K562 (cell line): Measurements from ENCODE around the gene CCDC106. TPM values are rescaled to one million over a fixed set of nuclear protein-coding genes. Genes with fewer than 3 reads are reported as not detected.
A peak's percentile ranks its signal among the peaks of the same experiment; 100 is the strongest.

Experiments used
- BACH1 ChIP-seq: fragments of 200-800 bp; sonication (Bioruptor generic); IDR thresholded peaks from 2 replicates; pipeline ENCODE4 v1.6.1; 2016; ENCODE audit warnings: missing genetic modification characterization, missing compliant biosample characterization
- HNRNPH1 ChIP-seq: fragments of 200-400 bp; formaldehyde crosslinking; optimal IDR thresholded peaks from 2 replicates; pipeline ENCODE3; 2017; ENCODE audit warnings: low read depth, mild to moderate bottlenecking, low read length, moderate library complexity
- HNRNPL ChIP-seq: fragments of 200-400 bp; formaldehyde crosslinking; IDR thresholded peaks from 2 replicates; pipeline ENCODE4 v1.6.1; 2017; ENCODE audit warnings: low read depth, mild to moderate bottlenecking, low read length
- ZNF197 ChIP-seq: fragments of 200-800 bp; sonication (Bioruptor generic); IDR thresholded peaks from 2 replicates; pipeline ENCODE4 v1.6.1; 2016; ENCODE audit warnings: low read depth, missing genetic modification characterization, missing compliant biosample characterization
- polyA plus RNA-seq, 8 experiments: library from polyadenylated mRNA; depleted of rRNA in 4 of 8; stranded (reverse) in 5 of 8; unstranded in 3 of 8; fragments of >200 nt; fragmentation: Nextera tagmentation in 2 of 8; fragmentation: Illumina TruSeq in 1 of 8; extraction: Ambion mirVana in 2 of 8; extraction: Trizol in 1 of 8; gene quantifications; 2 replicates each; pipeline versions ENCODE4 v1.2.1 to v1.2.3, GENCODE V29; 2011 to 2014; ENCODE audit warnings: inconsistent platforms in 1 of 8, missing spikeins in 1 of 8
- total RNA-seq, 7 experiments: library from RNA; depleted of rRNA in 6 of 7; stranded (reverse); fragments of >200 nt in 6 of 7; fragmentation: Illumina TruSeq in 2 of 7; extraction: Trizol in 2 of 7; gene quantifications; 2 replicates each; pipeline versions ENCODE4 v1.2.1 to v1.2.3, GENCODE V29; 2011 to 2021; ENCODE audit warnings: low replicate concordance in 1 of 7
- TF ChIP-seq, protein P1 (sequence below): fragments of 200-800 bp; sonication (Bioruptor generic); IDR thresholded peaks from 2 replicates; pipeline ENCODE4 v1.6.1; 2016; ENCODE audit warnings: missing genetic modification characterization, missing compliant biosample characterization
- TF ChIP-seq, protein P2 (sequence below): sonication (generic); formaldehyde crosslinking; IDR thresholded peaks from 2 replicates; pipeline ENCODE4 v1.8.1; 2022; ENCODE audit warnings: missing genetic modification reagents
- TF ChIP-seq, protein P3 (sequence below): fragments of 150-350 bp; IDR thresholded peaks from 2 replicates; pipeline ENCODE4 v1.6.1; 2014; ENCODE audit warnings: low read depth, mild to moderate bottlenecking, low read length, borderline replicate concordance
- TF ChIP-seq, protein P4 (sequence below): conservative IDR thresholded peaks from 2 replicates; pipeline ENCODE4 v1.6.1; 2011; ENCODE audit warnings: low read depth, mild to moderate bottlenecking, low read length; ENCODE audit not compliant: control insufficient read depth
- TF ChIP-seq, protein P5 (sequence below): fragments of 250-450 bp; sonication (Bioruptor Pico); IDR thresholded peaks from 2 replicates; pipeline ENCODE4 v1.4.0; 2020; ENCODE audit warnings: mild to moderate bottlenecking
- TF ChIP-seq, protein P6 (sequence below): fragments of 250-450 bp; sonication (Bioruptor Pico); IDR thresholded peaks from 2 replicates; pipeline ENCODE4 v1.8.0; 2022; ENCODE audit warnings: moderate library complexity, mild to moderate bottlenecking, inconsistent platforms

CCDC106 gene
- total and polyA plus RNA-seq, 9 of the 15 experiments (the other 6 are each of a cell fraction or from before 2014, with no cell fraction given): 0.10 to 27.5 (median 15.0) TPM; not detected in 1

DNA sequence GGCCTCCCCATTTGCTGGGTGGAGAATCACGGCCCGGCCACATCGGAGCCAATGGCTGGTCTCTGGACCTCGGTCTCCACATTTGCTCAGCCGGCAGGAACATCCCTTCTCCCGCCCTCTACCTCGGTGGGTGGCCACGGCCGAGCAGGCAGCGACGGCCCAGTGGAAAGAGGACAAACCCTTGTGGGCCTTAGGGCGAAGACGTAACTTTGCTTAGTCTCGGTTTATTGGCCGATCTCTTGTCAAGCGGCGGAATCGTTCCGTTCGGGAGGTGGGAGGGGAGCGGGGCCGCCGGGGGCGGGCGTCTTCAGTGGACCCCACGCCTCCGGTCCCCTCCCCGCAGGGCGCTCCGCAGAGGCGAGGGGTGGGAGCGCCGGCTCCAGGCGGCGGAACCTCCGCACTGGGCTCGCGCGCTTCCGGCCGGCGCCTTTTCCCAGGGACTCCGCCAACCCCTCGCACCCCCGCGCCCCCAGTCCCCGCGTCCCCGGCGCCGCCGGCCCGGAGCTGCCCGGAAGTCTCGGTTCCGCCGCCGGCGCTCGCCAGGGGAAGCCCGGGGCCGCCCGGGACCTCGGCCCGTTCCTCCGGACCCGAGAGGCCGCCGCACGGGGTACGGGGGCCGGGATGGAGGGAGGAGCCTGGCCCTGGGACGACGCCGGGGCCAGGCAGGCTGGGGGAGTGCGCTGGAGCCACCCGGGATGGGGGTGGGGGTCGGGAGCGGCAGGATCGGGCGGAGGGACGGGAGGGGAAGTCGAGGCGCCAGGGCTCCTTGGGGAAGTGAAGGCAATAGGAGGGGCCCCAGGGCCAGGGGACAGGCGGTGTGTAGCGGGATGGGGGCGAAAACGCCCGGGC is 7.2 kb upstream of the CCDC106 start, which contains the start of gene ZNF580 (continued):
- TF ChIP-seq, protein P1, sequence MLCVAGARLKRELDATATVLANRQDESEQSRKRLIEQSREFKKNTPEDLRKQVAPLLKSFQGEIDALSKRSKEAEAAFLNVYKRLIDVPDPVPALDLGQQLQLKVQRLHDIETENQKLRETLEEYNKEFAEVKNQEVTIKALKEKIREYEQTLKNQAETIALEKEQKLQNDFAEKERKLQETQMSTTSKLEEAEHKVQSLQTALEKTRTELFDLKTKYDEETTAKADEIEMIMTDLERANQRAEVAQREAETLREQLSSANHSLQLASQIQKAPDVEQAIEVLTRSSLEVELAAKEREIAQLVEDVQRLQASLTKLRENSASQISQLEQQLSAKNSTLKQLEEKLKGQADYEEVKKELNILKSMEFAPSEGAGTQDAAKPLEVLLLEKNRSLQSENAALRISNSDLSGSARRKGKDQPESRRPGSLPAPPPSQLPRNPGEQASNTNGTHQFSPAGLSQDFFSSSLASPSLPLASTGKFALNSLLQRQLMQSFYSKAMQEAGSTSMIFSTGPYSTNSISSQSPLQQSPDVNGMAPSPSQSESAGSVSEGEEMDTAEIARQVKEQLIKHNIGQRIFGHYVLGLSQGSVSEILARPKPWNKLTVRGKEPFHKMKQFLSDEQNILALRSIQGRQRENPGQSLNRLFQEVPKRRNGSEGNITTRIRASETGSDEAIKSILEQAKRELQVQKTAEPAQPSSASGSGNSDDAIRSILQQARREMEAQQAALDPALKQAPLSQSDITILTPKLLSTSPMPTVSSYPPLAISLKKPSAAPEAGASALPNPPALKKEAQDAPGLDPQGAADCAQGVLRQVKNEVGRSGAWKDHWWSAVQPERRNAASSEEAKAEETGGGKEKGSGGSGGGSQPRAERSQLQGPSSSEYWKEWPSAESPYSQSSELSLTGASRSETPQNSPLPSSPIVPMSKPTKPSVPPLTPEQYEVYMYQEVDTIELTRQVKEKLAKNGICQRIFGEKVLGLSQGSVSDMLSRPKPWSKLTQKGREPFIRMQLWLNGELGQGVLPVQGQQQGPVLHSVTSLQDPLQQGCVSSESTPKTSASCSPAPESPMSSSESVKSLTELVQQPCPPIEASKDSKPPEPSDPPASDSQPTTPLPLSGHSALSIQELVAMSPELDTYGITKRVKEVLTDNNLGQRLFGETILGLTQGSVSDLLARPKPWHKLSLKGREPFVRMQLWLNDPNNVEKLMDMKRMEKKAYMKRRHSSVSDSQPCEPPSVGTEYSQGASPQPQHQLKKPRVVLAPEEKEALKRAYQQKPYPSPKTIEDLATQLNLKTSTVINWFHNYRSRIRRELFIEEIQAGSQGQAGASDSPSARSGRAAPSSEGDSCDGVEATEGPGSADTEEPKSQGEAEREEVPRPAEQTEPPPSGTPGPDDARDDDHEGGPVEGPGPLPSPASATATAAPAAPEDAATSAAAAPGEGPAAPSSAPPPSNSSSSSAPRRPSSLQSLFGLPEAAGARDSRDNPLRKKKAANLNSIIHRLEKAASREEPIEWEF (CRISPR knock-in tag): no peak
- TF ChIP-seq, protein P2, sequence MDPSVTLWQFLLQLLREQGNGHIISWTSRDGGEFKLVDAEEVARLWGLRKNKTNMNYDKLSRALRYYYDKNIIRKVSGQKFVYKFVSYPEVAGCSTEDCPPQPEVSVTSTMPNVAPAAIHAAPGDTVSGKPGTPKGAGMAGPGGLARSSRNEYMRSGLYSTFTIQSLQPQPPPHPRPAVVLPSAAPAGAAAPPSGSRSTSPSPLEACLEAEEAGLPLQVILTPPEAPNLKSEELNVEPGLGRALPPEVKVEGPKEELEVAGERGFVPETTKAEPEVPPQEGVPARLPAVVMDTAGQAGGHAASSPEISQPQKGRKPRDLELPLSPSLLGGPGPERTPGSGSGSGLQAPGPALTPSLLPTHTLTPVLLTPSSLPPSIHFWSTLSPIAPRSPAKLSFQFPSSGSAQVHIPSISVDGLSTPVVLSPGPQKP (CRISPR knock-in tag): no peak
- TF ChIP-seq BACH1 (tag): no peak
- TF ChIP-seq HNRNPH1: no peak
- TF ChIP-seq, protein P3, sequence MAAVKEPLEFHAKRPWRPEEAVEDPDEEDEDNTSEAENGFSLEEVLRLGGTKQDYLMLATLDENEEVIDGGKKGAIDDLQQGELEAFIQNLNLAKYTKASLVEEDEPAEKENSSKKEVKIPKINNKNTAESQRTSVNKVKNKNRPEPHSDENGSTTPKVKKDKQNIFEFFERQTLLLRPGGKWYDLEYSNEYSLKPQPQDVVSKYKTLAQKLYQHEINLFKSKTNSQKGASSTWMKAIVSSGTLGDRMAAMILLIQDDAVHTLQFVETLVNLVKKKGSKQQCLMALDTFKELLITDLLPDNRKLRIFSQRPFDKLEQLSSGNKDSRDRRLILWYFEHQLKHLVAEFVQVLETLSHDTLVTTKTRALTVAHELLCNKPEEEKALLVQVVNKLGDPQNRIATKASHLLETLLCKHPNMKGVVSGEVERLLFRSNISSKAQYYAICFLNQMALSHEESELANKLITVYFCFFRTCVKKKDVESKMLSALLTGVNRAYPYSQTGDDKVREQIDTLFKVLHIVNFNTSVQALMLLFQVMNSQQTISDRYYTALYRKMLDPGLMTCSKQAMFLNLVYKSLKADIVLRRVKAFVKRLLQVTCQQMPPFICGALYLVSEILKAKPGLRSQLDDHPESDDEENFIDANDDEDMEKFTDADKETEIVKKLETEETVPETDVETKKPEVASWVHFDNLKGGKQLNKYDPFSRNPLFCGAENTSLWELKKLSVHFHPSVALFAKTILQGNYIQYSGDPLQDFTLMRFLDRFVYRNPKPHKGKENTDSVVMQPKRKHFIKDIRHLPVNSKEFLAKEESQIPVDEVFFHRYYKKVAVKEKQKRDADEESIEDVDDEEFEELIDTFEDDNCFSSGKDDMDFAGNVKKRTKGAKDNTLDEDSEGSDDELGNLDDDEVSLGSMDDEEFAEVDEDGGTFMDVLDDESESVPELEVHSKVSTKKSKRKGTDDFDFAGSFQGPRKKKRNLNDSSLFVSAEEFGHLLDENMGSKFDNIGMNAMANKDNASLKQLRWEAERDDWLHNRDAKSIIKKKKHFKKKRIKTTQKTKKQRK: no peak
- TF ChIP-seq, protein P4, sequence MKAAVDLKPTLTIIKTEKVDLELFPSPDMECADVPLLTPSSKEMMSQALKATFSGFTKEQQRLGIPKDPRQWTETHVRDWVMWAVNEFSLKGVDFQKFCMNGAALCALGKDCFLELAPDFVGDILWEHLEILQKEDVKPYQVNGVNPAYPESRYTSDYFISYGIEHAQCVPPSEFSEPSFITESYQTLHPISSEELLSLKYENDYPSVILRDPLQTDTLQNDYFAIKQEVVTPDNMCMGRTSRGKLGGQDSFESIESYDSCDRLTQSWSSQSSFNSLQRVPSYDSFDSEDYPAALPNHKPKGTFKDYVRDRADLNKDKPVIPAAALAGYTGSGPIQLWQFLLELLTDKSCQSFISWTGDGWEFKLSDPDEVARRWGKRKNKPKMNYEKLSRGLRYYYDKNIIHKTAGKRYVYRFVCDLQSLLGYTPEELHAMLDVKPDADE: 0 out of 2 replicates have a peak, but pooled peaks have one; percentile 33
- TF ChIP-seq, protein P5, sequence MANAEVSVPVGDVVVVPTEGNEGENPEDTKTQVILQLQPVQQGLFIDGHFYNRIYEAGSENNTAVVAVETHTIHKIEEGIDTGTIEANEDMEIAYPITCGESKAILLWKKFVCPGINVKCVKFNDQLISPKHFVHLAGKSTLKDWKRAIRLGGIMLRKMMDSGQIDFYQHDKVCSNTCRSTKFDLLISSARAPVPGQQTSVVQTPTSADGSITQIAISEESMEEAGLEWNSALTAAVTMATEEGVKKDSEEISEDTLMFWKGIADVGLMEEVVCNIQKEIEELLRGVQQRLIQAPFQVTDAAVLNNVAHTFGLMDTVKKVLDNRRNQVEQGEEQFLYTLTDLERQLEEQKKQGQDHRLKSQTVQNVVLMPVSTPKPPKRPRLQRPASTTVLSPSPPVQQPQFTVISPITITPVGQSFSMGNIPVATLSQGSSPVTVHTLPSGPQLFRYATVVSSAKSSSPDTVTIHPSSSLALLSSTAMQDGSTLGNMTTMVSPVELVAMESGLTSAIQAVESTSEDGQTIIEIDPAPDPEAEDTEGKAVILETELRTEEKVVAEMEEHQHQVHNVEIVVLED: no peak
- TF ChIP-seq, protein P6, sequence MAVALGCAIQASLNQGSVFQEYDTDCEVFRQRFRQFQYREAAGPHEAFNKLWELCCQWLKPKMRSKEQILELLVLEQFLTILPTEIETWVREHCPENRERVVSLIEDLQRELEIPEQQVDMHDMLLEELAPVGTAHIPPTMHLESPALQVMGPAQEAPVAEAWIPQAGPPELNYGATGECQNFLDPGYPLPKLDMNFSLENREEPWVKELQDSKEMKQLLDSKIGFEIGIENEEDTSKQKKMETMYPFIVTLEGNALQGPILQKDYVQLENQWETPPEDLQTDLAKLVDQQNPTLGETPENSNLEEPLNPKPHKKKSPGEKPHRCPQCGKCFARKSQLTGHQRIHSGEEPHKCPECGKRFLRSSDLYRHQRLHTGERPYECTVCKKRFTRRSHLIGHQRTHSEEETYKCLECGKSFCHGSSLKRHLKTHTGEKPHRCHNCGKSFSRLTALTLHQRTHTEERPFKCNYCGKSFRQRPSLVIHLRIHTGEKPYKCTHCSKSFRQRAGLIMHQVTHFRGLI: no peak
- no peak for TF ChIP-seq HNRNPL
- no peak for TF ChIP-seq ZNF197 (CRISPR knock-in tag)
